GM19463 (cell line): Measurements from ENCODE around the gene RMDN2.

Source experiments
- ATAC-seq: cut with Tn5 transposase; IDR thresholded peaks from one replicate; pipeline ENCODE4 v1.9.1; 2021; ENCODE audit warnings: mild to moderate bottlenecking, moderate library complexity; ENCODE audit not compliant: unreplicated experiment

The RMDN2 gene

GRCh38 chr2:37925063-37925897 is at the start of gene RMDN2:
RMDN2 (plus strand) TSS chr2:37925287; CDS start chr2:37929278, 3,991 bp downstream.
- ATAC-seq = peak; percentile 93

GRCh38 chr2:37875403-37875906 is 49.6 kb upstream of the RMDN2 start:
- no peak for ATAC-seq

GRCh38 chr2:37876227-37876626 is 48.9 kb upstream of the RMDN2 start:
- ATAC-seq = no peak

- no peak for ATAC-seq
Measured at GRCh38 chr2:37877457-37878315, 47.4 kb upstream of the RMDN2 start.

GRCh38 chr2:37878536-37878935 is 46.6 kb upstream of the RMDN2 start:
- ATAC-seq = no peak

- ATAC-seq = peak; percentile 52
Measured at GRCh38 chr2:37880551-37880950, 44.5 kb upstream of the RMDN2 start.

- no peak for ATAC-seq
Measured at GRCh38 chr2:37881397-37881796, 43.7 kb upstream of the RMDN2 start.

GRCh38 chr2:37882036-37882435 is 43.1 kb upstream of the RMDN2 start:
- ATAC-seq = no peak

GRCh38 chr2:37883518-37883917 is 41.6 kb upstream of the RMDN2 start:
- no peak for ATAC-seq

GRCh38 chr2:37885329-37885993 is 39.6 kb upstream of the RMDN2 start:
- ATAC-seq = no peak

- no peak for ATAC-seq
Measured at GRCh38 chr2:37886745-37887144, 38.3 kb upstream of the RMDN2 start.

GRCh38 chr2:37887286-37887685 is 37.8 kb upstream of the RMDN2 start:
- no peak for ATAC-seq

- peak; percentile 28 for ATAC-seq
Measured at GRCh38 chr2:37890893-37891495, 34.1 kb upstream of the RMDN2 start.

GRCh38 chr2:37891846-37892435 is 33.1 kb upstream of the RMDN2 start:
- ATAC-seq = no peak

- ATAC-seq = peak; percentile 77
Measured at GRCh38 chr2:37892436-37893114, 32.5 kb upstream of the RMDN2 start.

- ATAC-seq = no peak
Measured at GRCh38 chr2:37893327-37893726, 31.8 kb upstream of the RMDN2 start.

- ATAC-seq = no peak
Measured at GRCh38 chr2:37894047-37894446, 31.0 kb upstream of the RMDN2 start.

GRCh38 chr2:37894601-37895000 is 30.5 kb upstream of the RMDN2 start:
- ATAC-seq = no peak

- no peak for ATAC-seq
Measured at GRCh38 chr2:37895140-37895539, 29.9 kb upstream of the RMDN2 start.

GRCh38 chr2:37896319-37896718 is 28.8 kb upstream of the RMDN2 start:
- no peak for ATAC-seq
